NB4 (cell line): ENCODE results near the gene KRT8.

ENCODE experiments used
- POLR2A ChIP-seq: IDR thresholded peaks from 2 replicates; pipeline ENCODE4 v1.6.1; 2011; ENCODE audit warnings: mild to moderate bottlenecking; ENCODE audit not compliant: insufficient read length; ENCODE audit errors: extremely low read depth
- TF ChIP-seq, protein P1 (sequence below): IDR thresholded peaks from one replicate; pipeline ENCODE4 v1.5.1; 2012; ENCODE audit warnings: low read depth, low read length

GRCh38 chr12:52890417-52890816 is 14.5 kb downstream of the KRT8 start:
- TF ChIP-seq, protein P1, sequence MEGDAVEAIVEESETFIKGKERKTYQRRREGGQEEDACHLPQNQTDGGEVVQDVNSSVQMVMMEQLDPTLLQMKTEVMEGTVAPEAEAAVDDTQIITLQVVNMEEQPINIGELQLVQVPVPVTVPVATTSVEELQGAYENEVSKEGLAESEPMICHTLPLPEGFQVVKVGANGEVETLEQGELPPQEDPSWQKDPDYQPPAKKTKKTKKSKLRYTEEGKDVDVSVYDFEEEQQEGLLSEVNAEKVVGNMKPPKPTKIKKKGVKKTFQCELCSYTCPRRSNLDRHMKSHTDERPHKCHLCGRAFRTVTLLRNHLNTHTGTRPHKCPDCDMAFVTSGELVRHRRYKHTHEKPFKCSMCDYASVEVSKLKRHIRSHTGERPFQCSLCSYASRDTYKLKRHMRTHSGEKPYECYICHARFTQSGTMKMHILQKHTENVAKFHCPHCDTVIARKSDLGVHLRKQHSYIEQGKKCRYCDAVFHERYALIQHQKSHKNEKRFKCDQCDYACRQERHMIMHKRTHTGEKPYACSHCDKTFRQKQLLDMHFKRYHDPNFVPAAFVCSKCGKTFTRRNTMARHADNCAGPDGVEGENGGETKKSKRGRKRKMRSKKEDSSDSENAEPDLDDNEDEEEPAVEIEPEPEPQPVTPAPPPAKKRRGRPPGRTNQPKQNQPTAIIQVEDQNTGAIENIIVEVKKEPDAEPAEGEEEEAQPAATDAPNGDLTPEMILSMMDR, result no peak
- TF ChIP-seq POLR2A, result no peak
